ENCODE data around the gene COPA.

The COPA gene

GRCh38 chr1:160245434-160245833 is 97.6 kb downstream of the COPA start:
- Histone ChIP-seq H3K4me2 (ENCODE audit: low read depth, low read length) (no peak overlapping the region), H3K9me3 (replicated peaks; ENCODE audit: insufficient read depth, low read length) (no peaks in the 10 kb centered on the region), H3F3A (ENCODE audit: insufficient read depth, low read length) (no peaks in the 10 kb centered on the region), H3K4me3 (ENCODE audit: low read length) (no peak overlapping the region), H3K9ac (ENCODE audit: low read length) (no peak overlapping the region), H2AFZ (ENCODE audit: low read length) (no peak overlapping the region), H4K20me1 (ENCODE audit: insufficient read depth, low read length) (no peaks in the 10 kb centered on the region; the same call in 1 of the 2 replicates), H3K27me3 (replicated peaks; ENCODE audit: insufficient read depth, low read length) (no peaks in the 10 kb centered on the region), H3K4me1 (ENCODE audit: low read length) (no peaks in the 10 kb centered on the region), H3K79me2 (ENCODE audit: low read length) (peaks cover 79% of the 10 kb centered on the region), H3K36me3 (replicated peaks; ENCODE audit: insufficient read depth, low read length) (peaks cover 8% of the 10 kb centered on the region; the same call in 1 of the 2 replicates), H3K27ac (ENCODE audit: low read length) (no peak overlapping the region), H3K9me2 (replicated peaks; ENCODE audit: insufficient read depth, low read length) (no peaks in the 10 kb centered on the region)
- no peak for DNase-seq
- TF ChIP-seq EZH2 (optimal IDR thresholded peaks at IDR 0.05; ENCODE audit: low read depth, low read length) (no peak), EZH2phosphoT487 (IDR thresholded peaks at IDR 0.05; ENCODE audit: low read length) (no peak)
- TF ChIP-seq, protein P1, sequence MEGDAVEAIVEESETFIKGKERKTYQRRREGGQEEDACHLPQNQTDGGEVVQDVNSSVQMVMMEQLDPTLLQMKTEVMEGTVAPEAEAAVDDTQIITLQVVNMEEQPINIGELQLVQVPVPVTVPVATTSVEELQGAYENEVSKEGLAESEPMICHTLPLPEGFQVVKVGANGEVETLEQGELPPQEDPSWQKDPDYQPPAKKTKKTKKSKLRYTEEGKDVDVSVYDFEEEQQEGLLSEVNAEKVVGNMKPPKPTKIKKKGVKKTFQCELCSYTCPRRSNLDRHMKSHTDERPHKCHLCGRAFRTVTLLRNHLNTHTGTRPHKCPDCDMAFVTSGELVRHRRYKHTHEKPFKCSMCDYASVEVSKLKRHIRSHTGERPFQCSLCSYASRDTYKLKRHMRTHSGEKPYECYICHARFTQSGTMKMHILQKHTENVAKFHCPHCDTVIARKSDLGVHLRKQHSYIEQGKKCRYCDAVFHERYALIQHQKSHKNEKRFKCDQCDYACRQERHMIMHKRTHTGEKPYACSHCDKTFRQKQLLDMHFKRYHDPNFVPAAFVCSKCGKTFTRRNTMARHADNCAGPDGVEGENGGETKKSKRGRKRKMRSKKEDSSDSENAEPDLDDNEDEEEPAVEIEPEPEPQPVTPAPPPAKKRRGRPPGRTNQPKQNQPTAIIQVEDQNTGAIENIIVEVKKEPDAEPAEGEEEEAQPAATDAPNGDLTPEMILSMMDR (IDR thresholded peaks at IDR 0.05; ENCODE audit: low read length): no peak

DNA sequence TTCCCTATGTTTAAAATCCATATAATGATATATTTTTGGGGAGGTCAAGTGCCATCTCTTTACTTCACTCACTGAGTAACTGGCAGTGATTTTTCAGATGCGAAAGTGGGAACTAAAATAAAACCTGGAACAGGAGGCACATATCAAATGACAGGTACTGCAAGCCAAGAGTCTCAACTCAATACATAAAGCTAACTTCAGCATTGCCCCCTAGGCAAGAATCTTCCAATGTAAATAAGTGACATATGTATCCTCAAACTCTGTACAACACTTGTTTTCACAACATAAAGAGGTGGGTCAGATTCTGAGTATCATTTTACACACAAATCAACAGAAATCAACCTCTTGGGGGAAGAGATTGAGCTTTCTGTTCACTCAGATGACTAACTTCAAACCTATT is 98.8 kb downstream of the COPA start:
- Histone ChIP-seq H3K4me3 (ENCODE audit: low read length) (no peak overlapping the region), H3K9me2 (replicated peaks; ENCODE audit: insufficient read depth, low read length) (no peaks in the 10 kb centered on the region), H3K27ac (ENCODE audit: low read length) (no peak overlapping the region), H3F3A (ENCODE audit: insufficient read depth, low read length) (no peaks in the 10 kb centered on the region), H4K20me1 (ENCODE audit: insufficient read depth, low read length) (no peaks in the 10 kb centered on the region; the same call in 1 of the 2 replicates), H2AFZ (ENCODE audit: low read length) (no peak overlapping the region), H3K4me1 (ENCODE audit: low read length) (no peaks in the 10 kb centered on the region), H3K36me3 (replicated peaks; ENCODE audit: insufficient read depth, low read length) (peaks cover 14% of the 10 kb centered on the region), H3K27me3 (replicated peaks; ENCODE audit: insufficient read depth, low read length) (no peaks in the 10 kb centered on the region), H3K9me3 (replicated peaks; ENCODE audit: insufficient read depth, low read length) (no peaks in the 10 kb centered on the region), H3K79me2 (ENCODE audit: low read length) (peaks cover 71% of the 10 kb centered on the region), H3K9ac (ENCODE audit: low read length) (no peak overlapping the region), H3K4me2 (ENCODE audit: low read depth, low read length) (no peak overlapping the region)
- TF ChIP-seq EZH2 (optimal IDR thresholded peaks at IDR 0.05; ENCODE audit: low read depth, low read length): no peak
- TF ChIP-seq, protein P1 (IDR thresholded peaks at IDR 0.05; ENCODE audit: low read length): no peak
- no peak for TF ChIP-seq EZH2phosphoT487 (IDR thresholded peaks at IDR 0.05; ENCODE audit: low read length)
- DNase-seq: no peak

- DNase-seq: no peak
- H3F3A ChIP-seq (ENCODE audit: insufficient read depth, low read length): no peaks in the 10 kb centered on the region
- H3K4me1 ChIP-seq (ENCODE audit: low read length): peaks cover 3% of the 10 kb centered on the region
- TF ChIP-seq, protein P1 (IDR thresholded peaks at IDR 0.05; ENCODE audit: low read length): no peak
- TF ChIP-seq EZH2phosphoT487 (IDR thresholded peaks at IDR 0.05; ENCODE audit: low read length) (no peak), EZH2 (optimal IDR thresholded peaks at IDR 0.05; ENCODE audit: low read depth, low read length) (no peak)
- H3K4me2 ChIP-seq (ENCODE audit: low read depth, low read length): no peak overlapping the region
- H3K27me3 ChIP-seq (replicated peaks; ENCODE audit: insufficient read depth, low read length): no peaks in the 10 kb centered on the region
- no peak overlapping the region for H3K27ac ChIP-seq (ENCODE audit: low read length)
- H3K9me3 ChIP-seq (replicated peaks; ENCODE audit: insufficient read depth, low read length): no peaks in the 10 kb centered on the region
- no peak overlapping the region for H3K4me3 ChIP-seq (ENCODE audit: low read length)
- peaks cover 14% of the 10 kb centered on the region for H3K36me3 ChIP-seq (replicated peaks; ENCODE audit: insufficient read depth, low read length)
- no peak overlapping the region for H2AFZ ChIP-seq (ENCODE audit: low read length)
- no peaks in the 10 kb centered on the region for H3K9me2 ChIP-seq (replicated peaks; ENCODE audit: insufficient read depth, low read length)
- H4K20me1 ChIP-seq (ENCODE audit: insufficient read depth, low read length): no peaks in the 10 kb centered on the region; the same call in 1 of the 2 replicates
- H3K79me2 ChIP-seq (ENCODE audit: low read length): peaks cover 66% of the 10 kb centered on the region
- H3K9ac ChIP-seq (ENCODE audit: low read length): no peak overlapping the region
These were observed 99.3 kb downstream of the COPA start for GRCh38 chr1:160243767-160244166.

All from MM.1S (cell line).